Astrocyte of the spinal cord (primary cell): ENCODE measurements around the gene CADPS.

Source experiments
- DNase-seq: peaks from one replicate; pipeline ENCODE4 v3.0.0; 2011; ENCODE audit warnings: low read depth, low spot score
- H3K4me3 ChIP-seq: 2 replicates; pipeline ENCODE4 v1.5.1; 2011; ENCODE audit warnings: low read depth, mild to moderate bottlenecking, low read length, moderate library complexity
- CTCF ChIP-seq: IDR thresholded peaks from 2 replicates; pipeline ENCODE4 v1.5.1; 2012; ENCODE audit warnings: low read depth, mild to moderate bottlenecking, low read length, inconsistent platforms
- in situ Hi-C: cut with HindIII; loops from 2 replicates; pipeline ENCODE4 v1.10.0; 2017; ENCODE audit warnings: low sequenced_read_pairs

The CADPS gene

GRCh38 chr3:62567097-62568021 lies 307.9 kb downstream of the CADPS start:
- no peak for TF ChIP-seq CTCF
- in situ Hi-C loops: no loop called here
- peak; percentile 66 for DNase-seq
- H3K4me3 ChIP-seq: no peak overlapping the region

GRCh38 chr3:62566022-62566557 lies 309.1 kb downstream of the CADPS start:
- DNase-seq: no peak
- TF ChIP-seq CTCF: no peak
- in situ Hi-C loops: no loop called here
- H3K4me3 ChIP-seq: no peak overlapping the region

GRCh38 chr3:62562596-62562995 lies 312.6 kb downstream of the CADPS start:
- in situ Hi-C loops: no loop called here
- no peak overlapping the region for H3K4me3 ChIP-seq
- no peak for DNase-seq
- TF ChIP-seq CTCF: no peak

- TF ChIP-seq CTCF: no peak
- H3K4me3 ChIP-seq: no peak overlapping the region
- in situ Hi-C loops: no loop called here
- DNase-seq: peak; percentile 53
Observed at GRCh38 chr3:62562017-62562416, 313.2 kb downstream of the CADPS start.

- peak; percentile 57 for DNase-seq
- in situ Hi-C loops: no loop called here
- peak; percentile 69 for TF ChIP-seq CTCF
- H3K4me3 ChIP-seq: no peak overlapping the region
Observed at GRCh38 chr3:62559831-62560445, 315.3 kb downstream of the CADPS start.

- DNase-seq: no peak
- in situ Hi-C loops: no loop called here
- peak; percentile 63 for TF ChIP-seq CTCF
Observed at GRCh38 chr3:62558549-62559112, 316.6 kb downstream of the CADPS start.

More at GRCh38 chr3:62558549-62559112, 316.6 kb downstream of the CADPS start:
- no peak overlapping the region for H3K4me3 ChIP-seq
